H1 (cell line): ENCODE measurements around the gene BRSK2. TPM values are rescaled to one million over a fixed set of nuclear protein-coding genes. Genes with fewer than 3 reads are reported as not detected.

Source experiments
- CTCF ChIA-PET: fragments of 300-600 bp; sonication (Branson Sonifier 250); formaldehyde crosslinking; loops from one replicate; lab custom pipeline; 2021; ENCODE audit not compliant: partially characterized antibody; lab: Charles Lee
- POLR2A ChIA-PET: fragments of 300-600 bp; sonication (Branson Sonifier 250); formaldehyde crosslinking; loops from one replicate; lab custom pipeline; 2021; ENCODE audit warnings: inconsistent platforms; ENCODE audit not compliant: partially characterized antibody; lab: Charles Lee
- DNase-seq, 2 experiments: peaks; one replicate each; pipeline versions ENCODE4 v3.0.0 to v3.0.0-alpha.2; 2010 to 2022; ENCODE audit warnings: low spot score in 2 of 2, low read depth in 1 of 2, mixed read lengths in 1 of 2
- FAIRE-seq: peaks from 2 replicates; lab custom pipeline; 2011; peaks lifted over from hg19 to GRCh38; lab: Jason Lieb, UNC
- H2AFZ ChIP-seq: 2 replicates; pipeline ENCODE4 v1.8.1; 2012; ENCODE audit warnings: low read length, inconsistent platforms
- H2AK5ac ChIP-seq: 2 replicates; pipeline ENCODE4 v1.6.1; 2013; ENCODE audit warnings: low read depth, low read length
- H2BK120ac ChIP-seq: replicated peaks from 2 replicates; pipeline ENCODE3; 2013; ENCODE audit warnings: low read depth, low read length, inconsistent platforms
- H2BK12ac ChIP-seq: 2 replicates; pipeline ENCODE4 v1.6.1; 2013; ENCODE audit warnings: low read depth, low read length
- H2BK15ac ChIP-seq: 2 replicates; pipeline ENCODE4 v1.6.1; 2013; ENCODE audit warnings: low read length
- H2BK20ac ChIP-seq: 2 replicates; pipeline ENCODE4 v1.6.1; 2013; ENCODE audit warnings: low read length
- H2BK5ac ChIP-seq: 2 replicates; pipeline ENCODE4 v1.6.1; 2013; ENCODE audit warnings: low read depth, low read length
- H3K14ac ChIP-seq: 2 replicates; pipeline ENCODE4 v1.6.1; 2013; ENCODE audit warnings: inconsistent platforms; ENCODE audit not compliant: insufficient read length
- H3K18ac ChIP-seq: 2 replicates; pipeline ENCODE4 v1.6.1; 2013; ENCODE audit warnings: low read length; ENCODE audit errors: extremely low read depth
- H3K23ac ChIP-seq: 2 replicates; pipeline ENCODE4 v1.6.1; 2013; ENCODE audit warnings: inconsistent platforms; ENCODE audit not compliant: insufficient read length
- H3K23me2 ChIP-seq: 2 replicates; pipeline ENCODE4 v1.6.1; 2013; ENCODE audit warnings: low read depth, low read length
- H3K27ac ChIP-seq: 2 replicates; pipeline ENCODE4 v1.6.1; 2011; ENCODE audit warnings: low read depth, low read length, inconsistent platforms
- H3K27me3 ChIP-seq, 4 experiments: replicated peaks in 1 of 4; 1 replicate in 1 of 4; 2 replicates in 3 of 4; pipeline versions ENCODE4 v1.6.1 to v1.8.1; 2011 to 2013; ENCODE audit warnings: low read length in 3 of 4, mild to moderate bottlenecking in 3 of 4, inconsistent platforms in 2 of 4, mixed read lengths in 2 of 4, moderate library complexity in 1 of 4; ENCODE audit not compliant: control insufficient read depth in 3 of 4, insufficient read depth in 3 of 4; ENCODE audit errors: extremely low read depth in 1 of 4
- H3K36me3 ChIP-seq, 4 experiments: 2 replicates each; pipeline versions ENCODE4 v1.6.1 to v1.8.1; 2011 to 2013; ENCODE audit warnings: mild to moderate bottlenecking in 4 of 4, low read length in 3 of 4, moderate library complexity in 2 of 4, control low read depth in 1 of 4, inconsistent platforms in 1 of 4; ENCODE audit not compliant: insufficient read depth in 4 of 4, control insufficient read depth in 2 of 4
- H3K4ac ChIP-seq: replicated peaks from 2 replicates; pipeline ENCODE3; 2013; ENCODE audit warnings: low read length, low read depth, mixed read lengths, inconsistent platforms; ENCODE audit not compliant: insufficient read length
- H3K4me1 ChIP-seq, 4 experiments: replicated peaks in 1 of 4; 1 replicate in 1 of 4; 2 replicates in 3 of 4; pipeline versions ENCODE4 v1.6.1 to v1.8.1; 2011 to 2013; ENCODE audit warnings: low read length in 3 of 4, inconsistent platforms in 2 of 4, mixed read lengths in 1 of 4; ENCODE audit not compliant: insufficient read depth in 4 of 4, control insufficient read depth in 3 of 4
- H3K4me2 ChIP-seq, 2 experiments: 2 replicates each; pipeline versions ENCODE4 v1.6.1 to v1.8.1; 2011 to 2013; ENCODE audit warnings: low read depth in 2 of 2, low read length in 2 of 2, control low read depth in 1 of 2, inconsistent platforms in 1 of 2, mild to moderate bottlenecking in 1 of 2; ENCODE audit not compliant: insufficient read depth in 1 of 2
- H3K4me3 ChIP-seq, 4 experiments: fragments of 200-600, 300-600 bp in 1 of 4; sonication (generic), shearing (Covaris generic), sonication (Bioruptor Twin) in 1 of 4; 2 replicates each; pipeline versions ENCODE4 v1.5.1 to v1.8.1; 2011 to 2016; ENCODE audit warnings: low read length in 4 of 4, low read depth in 3 of 4, control low read depth in 2 of 4, inconsistent platforms in 2 of 4, mild to moderate bottlenecking in 2 of 4, mixed read lengths in 1 of 4, moderate library complexity in 1 of 4; ENCODE audit not compliant: insufficient read depth in 2 of 4; ENCODE audit errors: extremely low read depth in 1 of 4
- H3K56ac ChIP-seq: replicated peaks from 2 replicates; pipeline ENCODE3; 2013; ENCODE audit warnings: low read depth, mild to moderate bottlenecking, mixed read lengths, low read length, inconsistent platforms; ENCODE audit not compliant: insufficient read length
- H3K79me1 ChIP-seq: 2 replicates; pipeline ENCODE4 v1.6.1; 2013; ENCODE audit warnings: low read depth, low read length, control low read depth
- H3K79me2 ChIP-seq, 2 experiments: 2 replicates each; pipeline versions ENCODE4 v1.6.1 to v1.8.1; 2012 to 2013; ENCODE audit warnings: low read length in 2 of 2, mild to moderate bottlenecking in 2 of 2, inconsistent platforms in 1 of 2; ENCODE audit not compliant: insufficient read depth in 2 of 2, control insufficient read depth in 1 of 2
- H3K9ac ChIP-seq, 4 experiments: replicated peaks in 1 of 4; 1 replicate in 1 of 4; 2 replicates in 3 of 4; pipeline versions ENCODE4 v1.6.1 to v1.8.1; 2011 to 2013; ENCODE audit warnings: low read depth in 3 of 4, low read length in 3 of 4, control low read depth in 2 of 4, mild to moderate bottlenecking in 2 of 4, moderate library complexity in 2 of 4, inconsistent platforms in 1 of 4; ENCODE audit errors: extremely low read depth in 1 of 4
- H3K9me3 ChIP-seq, 2 experiments: 2 replicates each; pipeline versions ENCODE4 v1.6.1 to v1.8.1; 2012 to 2013; ENCODE audit warnings: mild to moderate bottlenecking in 2 of 2, moderate library complexity in 2 of 2, control low read depth in 1 of 2, inconsistent platforms in 1 of 2, low read depth in 1 of 2, low read length in 1 of 2, mixed read lengths in 1 of 2; ENCODE audit not compliant: insufficient read depth in 2 of 2
- H4K20me1 ChIP-seq, 2 experiments: replicated peaks in 1 of 2; 2 replicates each; pipeline versions ENCODE3 to v1.8.1; 2011 to 2013; ENCODE audit warnings: inconsistent platforms in 2 of 2, low read length in 2 of 2, mild to moderate bottlenecking in 1 of 2; ENCODE audit not compliant: insufficient read depth in 2 of 2, control insufficient read depth in 1 of 2
- H4K5ac ChIP-seq: 2 replicates; pipeline ENCODE4 v1.6.1; 2013; ENCODE audit warnings: low read length, low read depth, mixed read lengths, inconsistent platforms; ENCODE audit not compliant: insufficient read length
- H4K8ac ChIP-seq: 2 replicates; pipeline ENCODE4 v1.8.0; 2013; ENCODE audit warnings: mild to moderate bottlenecking, moderate library complexity, low read length, inconsistent platforms; ENCODE audit not compliant: insufficient read depth; ENCODE audit errors: extremely low read depth
- H4K91ac ChIP-seq: replicated peaks from 2 replicates; pipeline ENCODE3; 2013; ENCODE audit warnings: low read length, mixed read lengths, inconsistent platforms; ENCODE audit not compliant: insufficient read length
- BRCA1 ChIP-seq: IDR thresholded peaks from 2 replicates; pipeline ENCODE4 v1.6.1; 2012; ENCODE audit warnings: low read depth, low read length, improper control_type of control experiment
- FOSL1 ChIP-seq: IDR thresholded peaks from 2 replicates; pipeline ENCODE4 v1.6.1; 2011; ENCODE audit warnings: mild to moderate bottlenecking, low read depth, low read length, moderate library complexity; ENCODE audit not compliant: insufficient read depth
- JUND ChIP-seq: IDR thresholded peaks from 2 replicates; pipeline ENCODE4 v1.6.1; 2011; ENCODE audit warnings: mild to moderate bottlenecking, improper control_type of control experiment, low read length
- MAFK ChIP-seq: IDR thresholded peaks from 2 replicates; pipeline ENCODE4 v1.6.1; 2012; ENCODE audit warnings: low read depth, mild to moderate bottlenecking, improper control_type of control experiment, low read length
- MAX ChIP-seq: IDR thresholded peaks from 2 replicates; pipeline ENCODE4 v1.6.1; 2012; ENCODE audit warnings: inconsistent platforms
- PHF8 ChIP-seq: fragments of 200-600 bp; sonication (generic); conservative IDR thresholded peaks from 2 replicates; pipeline ENCODE4 v1.7.1; 2012; ENCODE audit warnings: low read depth, mild to moderate bottlenecking, inconsistent platforms, low read length, moderate library complexity
- RXRA ChIP-seq: IDR thresholded peaks from 2 replicates; pipeline ENCODE4 v1.6.1; 2011; ENCODE audit warnings: low read depth, mild to moderate bottlenecking, low read length, moderate library complexity; ENCODE audit not compliant: insufficient read depth
- SAP30 ChIP-seq: fragments of 300-600 bp; sonication (generic); IDR thresholded peaks from 2 replicates; pipeline ENCODE4 v1.7.1; 2012; ENCODE audit warnings: low read length, moderate library complexity, mild to moderate bottlenecking, inconsistent platforms; ENCODE audit not compliant: insufficient read depth, insufficient replicate concordance
- SIX5 ChIP-seq: IDR thresholded peaks from 2 replicates; pipeline ENCODE4 v1.6.1; 2011; ENCODE audit warnings: mild to moderate bottlenecking, low read depth, low read length
- TBP ChIP-seq: IDR thresholded peaks from 2 replicates; pipeline ENCODE4 v1.6.1; 2011; ENCODE audit warnings: low read depth, low read length, improper control_type of control experiment
- TCF12 ChIP-seq: IDR thresholded peaks from 2 replicates; pipeline ENCODE4 v1.6.1; 2011; ENCODE audit warnings: low read depth, mild to moderate bottlenecking, low read length
- TEAD4 ChIP-seq: IDR thresholded peaks from 2 replicates; pipeline ENCODE4 v1.6.1; 2012; ENCODE audit warnings: low read depth, low read length, inconsistent platforms, mixed read lengths
- WGBS, 2 experiments: shearing (Covaris generic) in 1 of 2; methylation state at CpG; one replicate each; pipeline versions ENCODE4 v1.1.6 to v1.1.7; 2013 to 2015; ENCODE audit warnings: low lambda C conversion rate in 2 of 2, mixed read lengths in 2 of 2, inconsistent platforms in 1 of 2, low coverage in 1 of 2, missing lambda C conversion rate in 1 of 2; ENCODE audit not compliant: insufficient replicate concordance in 2 of 2, insufficient coverage in 1 of 2, insufficient read length in 1 of 2; ENCODE audit errors: extremely low coverage in 1 of 2, missing lambda C conversion rate in 1 of 2; 5-methylcytosine and 5-hydroxymethylcytosine counted together
- polyA plus RNA-seq, 7 experiments: library from polyadenylated mRNA; depleted of rRNA in 3 of 7; stranded (reverse) in 5 of 7; unstranded in 2 of 7; fragments of >200 nt in 5 of 7; fragments of 200-250 nt in 2 of 7; gene quantifications; 1 replicate in 5 of 7; 2 replicates in 1 of 7; 4 replicates in 1 of 7; pipeline versions ENCODE4 v1.2.1 to v1.2.3, GENCODE V29; 2011 to 2013; ENCODE audit warnings: missing spikeins in 2 of 7, mixed read lengths in 2 of 7
- total RNA-seq: library from RNA; stranded (reverse); fragmentation: NEBNext Ultra II Directional; extraction: Animal tissue kit (Norgen Biotek cat#: 25700); gene quantifications from 2 replicates; pipeline ENCODE4 v1.2.1, GENCODE V29; 2021

BRSK2 gene
- total and polyA plus RNA-seq, 2 of the 8 experiments (the other 6 are each of a cell fraction or from before 2014, with no cell fraction given) = 17.3 to 27.1 TPM

GRCh38 chr11:1473786-1474185 lies 84.1 kb downstream of the BRSK2 start:
- H2BK5ac ChIP-seq = no peak overlapping the region
- H3K9ac ChIP-seq = no peak overlapping the region
- H3K4me1 ChIP-seq = no peaks in the 10 kb centered on the region; a peak in 1 of 7 replicates
- H2AFZ ChIP-seq = no peak overlapping the region
- no peaks in the 10 kb centered on the region for H3K23me2 ChIP-seq
- TF ChIP-seq JUND (no peak), PHF8 (no peak), MAX (no peak), TEAD4 (no peak), RXRA (no peak), TBP (no peak), MAFK (no peak), TCF12 (no peak), FOSL1 (no peak), BRCA1 (no peak), SIX5 (no peak), SAP30 (no peak)
- H2BK15ac ChIP-seq = no peak overlapping the region
- H2BK12ac ChIP-seq = no peak overlapping the region
- peaks cover 0 to 3% (median 0%) of the 10 kb centered on the region in 4 experiments; a peak in 1 of 8 replicates for H3K36me3 ChIP-seq
- ChIA-PET POLR2A (no interaction called here), CTCF (interaction anchor here (1.0 kb wide), 1 partner anchor 25 kb away, joined by 3 read pairs; no protein-coding TSS in a partner anchor)
- no peak overlapping the region for H3K4ac ChIP-seq
- H3K23ac ChIP-seq = no peak overlapping the region
- H4K5ac ChIP-seq = no peak overlapping the region
- no peak for FAIRE-seq
- no peak for DNase-seq
- no peak overlapping the region for H3K14ac ChIP-seq
- no peaks in the 10 kb centered on the region for H3K79me1 ChIP-seq
- no peak overlapping the region for H4K91ac ChIP-seq
- H3K18ac ChIP-seq = no peak overlapping the region
- no peak overlapping the region for H2AK5ac ChIP-seq
- no peak overlapping the region for H3K56ac ChIP-seq
- WGBS, 2 experiments = 86% methylated on average over 16 of the region's 22 CpGs; no CpG with 5 or more reads in 1 of the 2 experiments
- no peaks in the 10 kb centered on the region for H3K79me2 ChIP-seq
- H4K20me1 ChIP-seq = peaks cover 0 to 2% of the 10 kb centered on the region in 2 experiments
- no peak overlapping the region for H2BK20ac ChIP-seq
- H3K27me3 ChIP-seq = no peaks in the 10 kb centered on the region
- H4K8ac ChIP-seq = no peak overlapping the region
- H3K9me3 ChIP-seq = no peaks in the 10 kb centered on the region
- no peak overlapping the region for H2BK120ac ChIP-seq
- no peak overlapping the region for H3K27ac ChIP-seq
- H3K4me2 ChIP-seq = no peak overlapping the region
- no peak overlapping the region for H3K4me3 ChIP-seq
